ENCODE measurements around the gene MAPKAP1.
"Not testable (repeated sequence)": the region's sequence is repeated elsewhere in the genome, so short reads cannot be mapped to it uniquely, and the experiment has no call there.

The MAPKAP1 gene

GRCh38 chr9:125579030-125579932 is 127.7 kb downstream of the MAPKAP1 start:
- H3K27me3 ChIP-seq (ENCODE audit: insufficient read depth, low read length): no peaks in the 10 kb centered on the region
- WGBS: 97% methylated on average over 12 of the region's 12 CpGs

GRCh38 chr9:125574126-125574877 is 132.7 kb downstream of the MAPKAP1 start:
- Histone ChIP-seq H3K9me3 (ENCODE audit: insufficient read depth, low read depth, low read length) (peaks cover 63% of the 10 kb centered on the region), H3K27ac (ENCODE audit: low read depth, low read length) (no peak overlapping the region), H3K4me3 (ENCODE audit: low read length) (no peak overlapping the region), H3K9ac (ENCODE audit: low read depth, low read length) (no peak overlapping the region), H3K4me1 (ENCODE audit: insufficient read depth, low read length) (no peaks in the 10 kb centered on the region), H3K27me3 (ENCODE audit: insufficient read depth, low read length) (no peaks in the 10 kb centered on the region), H3K36me3 (ENCODE audit: insufficient read depth, low read length) (peaks cover 31% of the 10 kb centered on the region; the same call in 1 of the 2 replicates)
- 90% methylated on average over 1 of the region's 2 CpGs for WGBS

More at GRCh38 chr9:125579030-125579932, 127.7 kb downstream of the MAPKAP1 start:
- H3K4me1 ChIP-seq (ENCODE audit: insufficient read depth, low read length): no peaks in the 10 kb centered on the region
- H3K9me3 ChIP-seq (ENCODE audit: insufficient read depth, low read depth, low read length): peaks cover 21% of the 10 kb centered on the region
- H3K4me3 ChIP-seq (ENCODE audit: low read length): no peak overlapping the region
- H3K9ac ChIP-seq (ENCODE audit: low read depth, low read length): no peak overlapping the region
- H3K36me3 ChIP-seq (ENCODE audit: insufficient read depth, low read length): peaks cover 21% of the 10 kb centered on the region; the same call in 1 of the 2 replicates
- no peak overlapping the region for H3K27ac ChIP-seq (ENCODE audit: low read depth, low read length)

- not testable (repeated sequence) for H3K4me1 ChIP-seq (ENCODE audit: insufficient read depth, low read length); H3K27ac ChIP-seq (ENCODE audit: low read depth, low read length); H3K27me3 ChIP-seq (ENCODE audit: insufficient read depth, low read length); H3K4me3 ChIP-seq (ENCODE audit: low read length); H3K9ac ChIP-seq (ENCODE audit: low read depth, low read length)
- peaks cover 26% of the 10 kb centered on the region; the same call in 1 of the 2 replicates for H3K36me3 ChIP-seq (ENCODE audit: insufficient read depth, low read length)
- H3K9me3 ChIP-seq (ENCODE audit: insufficient read depth, low read depth, low read length): peaks cover 56% of the 10 kb centered on the region
- 100% methylated on average over 1 of the region's 1 CpG for WGBS
Measured at GRCh38 chr9:125572461-125572860, 134.5 kb downstream of the MAPKAP1 start.

- not testable (repeated sequence) for H3K9ac ChIP-seq (ENCODE audit: low read depth, low read length); H3K4me1 ChIP-seq (ENCODE audit: insufficient read depth, low read length); H3K4me3 ChIP-seq (ENCODE audit: low read length); H3K27ac ChIP-seq (ENCODE audit: low read depth, low read length); H3K27me3 ChIP-seq (ENCODE audit: insufficient read depth, low read length)
- WGBS: no CpG with 5 or more reads among the region's 3 CpGs
- Histone ChIP-seq H3K36me3 (ENCODE audit: insufficient read depth, low read length) (peaks cover 26% of the 10 kb centered on the region; the same call in 1 of the 2 replicates), H3K9me3 (ENCODE audit: insufficient read depth, low read depth, low read length) (peaks cover 56% of the 10 kb centered on the region)
Measured at GRCh38 chr9:125571824-125572223, 135.2 kb downstream of the MAPKAP1 start.

GRCh38 chr9:125570246-125570645 is 136.8 kb downstream of the MAPKAP1 start:
- no peak overlapping the region for H3K27ac ChIP-seq (ENCODE audit: low read depth, low read length)
- 100% methylated on average over 2 of the region's 2 CpGs for WGBS

GRCh38 chr9:125568621-125569020 is 138.4 kb downstream of the MAPKAP1 start:
- Histone ChIP-seq H3K9me3 (ENCODE audit: insufficient read depth, low read depth, low read length) (peaks cover 36% of the 10 kb centered on the region), H3K4me1 (ENCODE audit: insufficient read depth, low read length) (0 out of 2 replicates have a peak, but pooled peaks cover 3% of the 10 kb centered on the region), H3K27me3 (ENCODE audit: insufficient read depth, low read length) (no peaks in the 10 kb centered on the region), H3K27ac (ENCODE audit: low read depth, low read length) (no peak overlapping the region), H3K4me3 (ENCODE audit: low read length) (no peak overlapping the region), H3K9ac (ENCODE audit: low read depth, low read length) (no peak overlapping the region), H3K36me3 (ENCODE audit: insufficient read depth, low read length) (peaks cover 13% of the 10 kb centered on the region; the same call in 1 of the 2 replicates)
- WGBS: 94% methylated on average over 4 of the region's 4 CpGs

More at GRCh38 chr9:125570246-125570645, 136.8 kb downstream of the MAPKAP1 start:
- Histone ChIP-seq H3K9ac (ENCODE audit: low read depth, low read length) (no peak overlapping the region), H3K27me3 (ENCODE audit: insufficient read depth, low read length) (no peaks in the 10 kb centered on the region), H3K4me1 (ENCODE audit: insufficient read depth, low read length) (no peaks in the 10 kb centered on the region), H3K4me3 (ENCODE audit: low read length) (no peak overlapping the region), H3K36me3 (ENCODE audit: insufficient read depth, low read length) (peaks cover 19% of the 10 kb centered on the region; the same call in 1 of the 2 replicates), H3K9me3 (ENCODE audit: insufficient read depth, low read depth, low read length) (peaks cover 44% of the 10 kb centered on the region)

- not testable (repeated sequence) for H3K4me1 ChIP-seq (ENCODE audit: insufficient read depth, low read length); H3K36me3 ChIP-seq (ENCODE audit: insufficient read depth, low read length); H3K27ac ChIP-seq (ENCODE audit: low read depth, low read length); H3K9ac ChIP-seq (ENCODE audit: low read depth, low read length); H3K27me3 ChIP-seq (ENCODE audit: insufficient read depth, low read length); H3K4me3 ChIP-seq (ENCODE audit: low read length)
- H3K9me3 ChIP-seq (ENCODE audit: insufficient read depth, low read depth, low read length): peaks cover 14% of the 10 kb centered on the region
Measured at GRCh38 chr9:125566051-125566450, 141.0 kb downstream of the MAPKAP1 start.

- WGBS: no CpG with 5 or more reads among the region's 2 CpGs
- H3K36me3 ChIP-seq (ENCODE audit: insufficient read depth, low read length): peaks cover under 1% of the 10 kb centered on the region; the same call in 1 of the 2 replicates
- no peak overlapping the region for H3K27ac ChIP-seq (ENCODE audit: low read depth, low read length)
- peaks cover 5% of the 10 kb centered on the region for H3K9me3 ChIP-seq (ENCODE audit: insufficient read depth, low read depth, low read length)
- no peaks in the 10 kb centered on the region for H3K27me3 ChIP-seq (ENCODE audit: insufficient read depth, low read length)
- H3K4me3 ChIP-seq (ENCODE audit: low read length): no peak overlapping the region
- H3K9ac ChIP-seq (ENCODE audit: low read depth, low read length): no peak overlapping the region
- H3K4me1 ChIP-seq (ENCODE audit: insufficient read depth, low read length): 0 out of 2 replicates have a peak, but pooled peaks cover 9% of the 10 kb centered on the region
Measured at GRCh38 chr9:125565126-125565525, 141.9 kb downstream of the MAPKAP1 start.

- 89% methylated on average over 4 of the region's 4 CpGs for WGBS
- no peak overlapping the region for H3K9ac ChIP-seq (ENCODE audit: low read depth, low read length)
- no peaks in the 10 kb centered on the region for H3K36me3 ChIP-seq (ENCODE audit: insufficient read depth, low read length)
- H3K9me3 ChIP-seq (ENCODE audit: insufficient read depth, low read depth, low read length): no peaks in the 10 kb centered on the region
- H3K4me1 ChIP-seq (ENCODE audit: insufficient read depth, low read length): 0 out of 2 replicates have a peak, but pooled peaks cover 9% of the 10 kb centered on the region
- no peak overlapping the region for H3K27ac ChIP-seq (ENCODE audit: low read depth, low read length)
- no peaks in the 10 kb centered on the region for H3K27me3 ChIP-seq (ENCODE audit: insufficient read depth, low read length)
- H3K4me3 ChIP-seq (ENCODE audit: low read length): no peak overlapping the region
Measured at GRCh38 chr9:125564631-125565030, 142.4 kb downstream of the MAPKAP1 start.

GRCh38 chr9:125561509-125562148 is 145.4 kb downstream of the MAPKAP1 start:
- no peak overlapping the region for H3K4me3 ChIP-seq (ENCODE audit: low read length)
- WGBS: 84% methylated on average over 4 of the region's 4 CpGs
- H3K27ac ChIP-seq (ENCODE audit: low read depth, low read length): no peak overlapping the region
- peaks cover 4% of the 10 kb centered on the region for H3K36me3 ChIP-seq (ENCODE audit: insufficient read depth, low read length)
- H3K27me3 ChIP-seq (ENCODE audit: insufficient read depth, low read length): no peaks in the 10 kb centered on the region
- no peaks in the 10 kb centered on the region for H3K9me3 ChIP-seq (ENCODE audit: insufficient read depth, low read depth, low read length)
- peaks cover 19% of the 10 kb centered on the region; the same call in 1 of the 2 replicates for H3K4me1 ChIP-seq (ENCODE audit: insufficient read depth, low read length)
- no peak overlapping the region for H3K9ac ChIP-seq (ENCODE audit: low read depth, low read length)
